H4 (cell line): Measurements from ENCODE around the gene LSAMP. TPM values are rescaled to one million over a fixed set of nuclear protein-coding genes. Genes with fewer than 3 reads are reported as not detected.
"Not testable (repeated sequence)": the region's sequence is repeated elsewhere in the genome, so short reads cannot be mapped to it uniquely, and the experiment has no call there.

ENCODE experiments used
- DNase-seq: peaks from one replicate; pipeline ENCODE4 v3.0.0-alpha.2; 2015; ENCODE audit warnings: low spot score
- total RNA-seq: library from RNA; depleted of rRNA; stranded (reverse); fragments of >200 nt; shearing (Covaris generic); gene quantifications from 2 replicates; pipeline ENCODE4 v1.2.3, GENCODE V29; 2014

The LSAMP gene
- total RNA-seq, 1 experiment from 2014 or later, result 4.7 TPM

DNA sequence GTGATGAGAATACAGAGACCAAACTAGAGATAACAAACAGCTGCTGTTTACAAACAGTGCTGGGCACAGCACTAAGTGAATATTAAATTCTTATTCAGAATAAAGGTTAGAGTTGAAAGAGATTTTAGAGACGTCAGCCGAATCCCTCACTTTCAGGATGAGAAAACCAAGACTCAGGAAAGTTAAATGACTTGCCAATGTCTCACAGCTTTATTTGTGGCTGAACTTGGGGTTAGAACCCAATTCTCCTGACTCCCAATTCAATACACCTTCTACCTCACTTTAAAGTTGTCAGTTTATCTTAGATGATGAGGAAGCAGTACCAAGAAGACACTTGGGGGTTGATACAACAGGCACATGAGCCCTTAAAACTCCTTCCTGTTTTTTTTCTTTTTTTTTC lies 641.1 kb downstream of the LSAMP start:
- DNase-seq, result no peak

- DNase-seq, result no peak
Observed at GRCh38 chr3:115803661-115804060, 641.6 kb downstream of the LSAMP start.

GRCh38 chr3:115800489-115801075 lies 644.7 kb downstream of the LSAMP start:
- DNase-seq, result peak; percentile 54

DNA sequence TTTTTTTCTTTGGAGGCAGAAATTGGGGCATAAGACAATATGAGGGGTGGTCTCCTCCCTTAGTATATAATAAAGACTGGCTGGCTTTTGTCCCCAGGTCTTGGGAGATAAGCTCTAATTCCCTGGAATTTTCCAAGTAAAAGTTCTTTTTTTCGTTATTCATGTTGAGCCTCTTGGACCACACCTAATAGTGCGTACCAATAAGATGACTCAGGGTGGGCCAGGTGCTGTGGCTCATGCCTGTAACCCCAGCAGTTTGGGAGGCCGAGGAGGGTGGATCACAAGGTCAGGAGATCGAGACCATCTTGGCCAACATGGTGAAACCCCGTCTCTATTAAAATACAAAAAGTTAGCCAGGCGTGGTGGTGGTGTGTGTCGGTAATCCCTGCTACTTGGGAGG lies 645.2 kb downstream of the LSAMP start:
- not testable (repeated sequence) for DNase-seq

- peak; percentile 73 for DNase-seq
Observed at GRCh38 chr3:115792206-115792955, 652.9 kb downstream of the LSAMP start.

GRCh38 chr3:115791271-115792153 lies 653.8 kb downstream of the LSAMP start:
- not testable (repeated sequence) for DNase-seq

GRCh38 chr3:115790759-115791158 lies 654.5 kb downstream of the LSAMP start:
- peak; percentile 98 for DNase-seq

DNA sequence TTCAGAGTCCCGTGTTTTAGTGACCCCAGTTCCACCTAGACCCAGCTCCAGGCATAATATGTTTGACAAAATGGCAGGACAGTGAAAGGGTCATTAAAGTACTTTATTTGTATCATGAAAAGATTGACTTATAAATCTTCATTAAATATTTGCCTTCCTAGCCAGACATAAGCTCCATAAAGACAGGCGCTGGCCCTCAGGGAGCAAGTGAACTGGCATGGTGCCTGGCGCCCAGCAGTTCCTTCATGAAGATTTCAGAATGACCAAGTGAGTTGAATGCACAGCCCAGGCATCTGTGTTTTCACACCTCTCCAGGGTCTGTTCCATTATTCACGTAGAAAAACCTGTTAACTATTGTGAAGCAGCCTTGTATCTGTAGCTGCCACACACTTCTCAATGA lies 655.8 kb downstream of the LSAMP start:
- no peak for DNase-seq

GRCh38 chr3:115788921-115789470 lies 656.3 kb downstream of the LSAMP start:
- peak; percentile 67 for DNase-seq

- no peak for DNase-seq
Observed at GRCh38 chr3:115787818-115788217, 657.5 kb downstream of the LSAMP start.

GRCh38 chr3:115785782-115786181 lies 659.5 kb downstream of the LSAMP start:
- DNase-seq, result no peak

- DNase-seq, result peak; percentile 46
Observed at GRCh38 chr3:115784739-115785536, 660.3 kb downstream of the LSAMP start.

DNA sequence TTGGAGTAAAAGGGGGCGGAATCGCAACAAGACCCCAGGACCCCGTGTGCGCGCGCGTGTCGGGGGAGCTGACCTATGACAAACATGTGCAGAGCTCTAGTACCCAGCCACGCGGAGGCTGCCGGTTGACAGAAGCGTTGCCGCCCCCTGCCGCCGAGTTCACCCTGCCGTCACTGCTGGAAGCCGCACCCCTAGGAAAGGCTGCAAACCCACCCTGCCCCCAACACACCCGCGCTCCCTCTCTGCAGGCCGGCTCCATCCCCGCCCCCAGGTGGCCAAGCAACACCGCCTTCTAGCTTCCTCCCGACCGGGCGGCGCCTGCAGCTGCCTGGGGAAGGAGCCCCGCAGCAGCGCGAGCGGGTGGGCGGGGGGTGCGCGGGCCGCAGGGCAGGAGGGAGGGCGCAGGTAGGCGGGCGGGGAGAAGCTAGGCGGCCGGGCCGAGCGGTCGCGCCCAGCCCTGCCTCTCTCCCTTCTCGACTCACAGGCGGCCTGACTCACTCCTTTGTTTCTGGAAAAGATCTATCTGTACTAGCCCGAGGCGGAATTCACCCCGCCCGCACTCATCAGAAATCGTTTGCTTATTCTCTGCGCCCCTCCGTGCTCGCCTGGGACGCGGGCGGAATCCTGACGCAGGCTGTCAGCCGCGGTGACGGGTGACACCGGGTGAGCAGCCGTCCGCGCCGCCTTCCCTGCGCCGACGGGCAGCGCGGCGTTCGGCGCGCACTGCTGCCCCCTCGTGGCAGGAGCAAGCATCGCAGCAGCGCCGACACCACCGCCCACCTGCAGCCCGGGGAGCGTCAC lies 661.1 kb downstream of the LSAMP start:
- DNase-seq, result peak; percentile 93

- not testable (repeated sequence) for DNase-seq
Observed at GRCh38 chr3:115783426-115783825, 661.9 kb downstream of the LSAMP start.

DNA sequence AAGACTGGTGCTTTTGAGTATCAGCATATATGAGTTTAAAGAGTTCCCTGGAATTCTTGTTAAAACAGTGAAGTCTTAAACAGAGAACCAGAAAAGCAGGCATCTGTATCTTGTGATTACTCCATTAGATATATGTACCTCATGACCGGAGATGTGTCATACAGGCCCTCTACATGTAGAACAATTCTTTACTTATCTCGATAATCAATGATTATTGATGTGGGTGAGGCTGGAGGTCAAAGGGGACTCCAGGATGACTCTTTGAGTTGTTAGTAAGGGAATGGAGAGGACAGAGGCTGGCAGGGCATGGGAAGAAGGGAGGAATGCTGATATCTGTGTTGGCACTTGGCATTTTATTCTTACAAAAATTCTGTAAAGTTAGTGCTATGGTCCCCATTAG lies 666.3 kb downstream of the LSAMP start:
- no peak for DNase-seq

GRCh38 chr3:115772951-115773350 lies 672.3 kb downstream of the LSAMP start:
- no peak for DNase-seq

- no peak for DNase-seq
Observed at GRCh38 chr3:115768661-115769060, 676.6 kb downstream of the LSAMP start.

DNA sequence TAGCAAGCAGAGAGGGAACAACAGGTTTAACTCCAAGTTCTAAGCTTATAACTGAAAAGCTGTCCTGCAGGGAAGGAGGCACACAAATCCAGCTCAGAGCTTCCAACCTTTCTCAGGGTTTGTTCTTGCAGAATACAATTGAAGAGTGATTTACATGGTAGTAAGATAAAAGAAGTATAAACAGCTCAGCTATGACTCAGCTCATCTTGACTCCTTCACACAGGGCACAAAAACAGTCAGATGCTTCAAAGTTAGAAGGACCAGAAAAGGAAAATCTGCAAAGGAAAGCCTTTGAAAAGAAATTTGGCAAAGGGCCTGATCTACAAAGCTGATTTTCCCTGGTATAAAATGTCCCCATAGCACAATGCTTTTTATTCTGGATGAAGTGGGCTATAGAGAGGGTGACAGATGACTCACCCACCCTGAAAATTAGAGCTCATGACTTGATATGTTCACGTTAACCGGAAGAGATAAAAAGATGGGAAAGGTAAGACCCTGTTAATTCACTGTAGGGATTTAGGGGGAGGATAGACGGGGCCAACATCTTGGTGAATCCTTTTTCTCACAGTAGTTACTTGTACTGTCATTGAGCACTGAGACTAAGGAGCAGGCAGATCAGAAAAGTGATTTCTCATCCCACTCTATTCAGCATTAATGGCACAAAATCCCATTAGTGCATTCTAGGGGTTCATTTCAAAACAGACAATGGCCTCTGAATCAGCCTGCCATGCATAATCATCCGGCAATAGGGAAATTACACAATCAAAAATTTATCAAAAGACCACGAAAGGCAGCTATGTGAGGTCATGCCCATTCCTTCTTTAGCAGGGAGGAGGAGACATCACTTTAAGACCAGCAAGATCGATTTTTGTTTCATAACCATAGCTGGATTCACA lies 678.5 kb downstream of the LSAMP start:
- peak; percentile 52 for DNase-seq

GRCh38 chr3:115761927-115762305 lies 683.4 kb downstream of the LSAMP start:
- no peak for DNase-seq
